ENCODE results near the gene IL17RA.
"Not testable (repeated sequence)": the region's sequence is repeated elsewhere in the genome, so short reads cannot be mapped to it uniquely, and the experiment has no call there.

The IL17RA gene, protein sequence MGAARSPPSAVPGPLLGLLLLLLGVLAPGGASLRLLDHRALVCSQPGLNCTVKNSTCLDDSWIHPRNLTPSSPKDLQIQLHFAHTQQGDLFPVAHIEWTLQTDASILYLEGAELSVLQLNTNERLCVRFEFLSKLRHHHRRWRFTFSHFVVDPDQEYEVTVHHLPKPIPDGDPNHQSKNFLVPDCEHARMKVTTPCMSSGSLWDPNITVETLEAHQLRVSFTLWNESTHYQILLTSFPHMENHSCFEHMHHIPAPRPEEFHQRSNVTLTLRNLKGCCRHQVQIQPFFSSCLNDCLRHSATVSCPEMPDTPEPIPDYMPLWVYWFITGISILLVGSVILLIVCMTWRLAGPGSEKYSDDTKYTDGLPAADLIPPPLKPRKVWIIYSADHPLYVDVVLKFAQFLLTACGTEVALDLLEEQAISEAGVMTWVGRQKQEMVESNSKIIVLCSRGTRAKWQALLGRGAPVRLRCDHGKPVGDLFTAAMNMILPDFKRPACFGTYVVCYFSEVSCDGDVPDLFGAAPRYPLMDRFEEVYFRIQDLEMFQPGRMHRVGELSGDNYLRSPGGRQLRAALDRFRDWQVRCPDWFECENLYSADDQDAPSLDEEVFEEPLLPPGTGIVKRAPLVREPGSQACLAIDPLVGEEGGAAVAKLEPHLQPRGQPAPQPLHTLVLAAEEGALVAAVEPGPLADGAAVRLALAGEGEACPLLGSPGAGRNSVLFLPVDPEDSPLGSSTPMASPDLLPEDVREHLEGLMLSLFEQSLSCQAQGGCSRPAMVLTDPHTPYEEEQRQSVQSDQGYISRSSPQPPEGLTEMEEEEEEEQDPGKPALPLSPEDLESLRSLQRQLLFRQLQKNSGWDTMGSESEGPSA

DNA sequence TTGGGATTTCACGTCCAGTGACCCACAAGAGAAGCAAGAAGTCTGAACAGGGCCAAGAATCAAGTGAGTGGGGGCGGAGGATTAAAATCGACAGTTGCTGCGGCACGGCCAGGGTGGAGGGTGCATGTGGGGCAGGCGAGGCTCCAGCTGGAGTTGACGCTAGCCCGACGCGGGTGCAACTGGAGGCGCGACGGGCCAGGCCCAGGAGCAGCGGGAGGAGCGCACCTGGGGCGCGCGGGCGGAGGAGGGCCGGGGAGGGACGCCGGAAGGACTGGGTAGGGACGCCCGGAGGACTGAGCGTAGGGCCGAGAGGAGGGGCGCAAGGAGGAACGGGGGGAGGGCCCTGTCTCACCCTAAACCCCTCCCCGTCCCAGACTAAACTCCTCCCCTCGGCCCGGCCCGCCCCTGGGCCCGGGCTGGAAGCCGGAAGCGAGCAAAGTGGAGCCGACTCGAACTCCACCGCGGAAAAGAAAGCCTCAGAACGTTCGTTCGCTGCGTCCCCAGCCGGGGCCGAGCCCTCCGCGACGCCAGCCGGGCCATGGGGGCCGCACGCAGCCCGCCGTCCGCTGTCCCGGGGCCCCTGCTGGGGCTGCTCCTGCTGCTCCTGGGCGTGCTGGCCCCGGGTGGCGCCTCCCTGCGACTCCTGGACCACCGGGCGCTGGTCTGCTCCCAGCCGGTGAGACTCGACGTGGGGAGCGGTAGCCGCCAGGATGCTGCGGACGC lies at the start of gene IL17RA:
TSS of gene IL17RA (plus strand) at position 447 of the 723 bp plus-strand sequence. CDS start at position 539, 92 bp downstream.
- Histone ChIP-seq H3K27ac (ENCODE audit: low read depth, low read length) (peak within 1 kb of the TSS; percentile 40), H3K9ac (ENCODE audit: low read depth, low read length) (peak within 1 kb of the TSS; percentile 59; the same call in 1 of the 2 replicates), H3K9me3 (ENCODE audit: control insufficient read depth, insufficient read depth, low read length) (no peaks in the 10 kb centered on the region), H3K36me3 (ENCODE audit: control insufficient read depth, insufficient read depth, low read length) (no peaks in the 10 kb centered on the region), H3K27me3 (ENCODE audit: control insufficient read depth, insufficient read depth, low read length) (peaks cover 36% of the 10 kb centered on the region), H3K4me3 (ENCODE audit: low read depth, low read length) (peak within 1 kb of the TSS; percentile 89), H3K4me1 (ENCODE audit: control insufficient read depth, insufficient read depth, low read length) (0 out of 2 replicates have a peak, but pooled peaks cover 9% of the 10 kb centered on the region)

DNA sequence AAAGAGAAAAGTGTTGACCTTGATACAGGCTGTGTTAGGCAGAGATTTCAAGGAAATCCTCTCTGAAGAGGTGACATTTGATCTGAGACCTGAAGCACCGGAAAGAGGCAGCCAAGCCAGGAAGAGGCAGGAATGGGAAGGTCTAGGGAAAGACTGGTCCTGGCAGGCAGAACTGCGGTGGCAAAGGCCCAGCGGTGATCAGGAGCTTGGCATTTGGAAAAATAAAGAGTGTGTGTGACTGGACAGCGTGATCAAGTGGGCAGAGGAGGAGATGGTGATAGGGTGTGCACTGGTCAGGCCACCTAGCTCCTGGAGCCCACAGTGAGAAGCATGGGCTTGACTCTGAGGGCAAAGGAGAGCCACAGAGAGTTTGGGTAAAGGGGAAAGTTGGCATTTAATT lies 49.6 kb upstream of the IL17RA start:
- no peaks in the 10 kb centered on the region for H3K36me3 ChIP-seq (ENCODE audit: control insufficient read depth, insufficient read depth, low read length)
- no peak overlapping the region for H3K9ac ChIP-seq (ENCODE audit: low read depth, low read length)
- H3K4me3 ChIP-seq (ENCODE audit: low read depth, low read length), result no peak overlapping the region
- H3K4me1 ChIP-seq (ENCODE audit: control insufficient read depth, insufficient read depth, low read length), result no peaks in the 10 kb centered on the region
- H3K9me3 ChIP-seq (ENCODE audit: control insufficient read depth, insufficient read depth, low read length), result no peaks in the 10 kb centered on the region
- H3K27ac ChIP-seq (ENCODE audit: low read depth, low read length), result no peak overlapping the region
- no peaks in the 10 kb centered on the region for H3K27me3 ChIP-seq (ENCODE audit: control insufficient read depth, insufficient read depth, low read length)

DNA sequence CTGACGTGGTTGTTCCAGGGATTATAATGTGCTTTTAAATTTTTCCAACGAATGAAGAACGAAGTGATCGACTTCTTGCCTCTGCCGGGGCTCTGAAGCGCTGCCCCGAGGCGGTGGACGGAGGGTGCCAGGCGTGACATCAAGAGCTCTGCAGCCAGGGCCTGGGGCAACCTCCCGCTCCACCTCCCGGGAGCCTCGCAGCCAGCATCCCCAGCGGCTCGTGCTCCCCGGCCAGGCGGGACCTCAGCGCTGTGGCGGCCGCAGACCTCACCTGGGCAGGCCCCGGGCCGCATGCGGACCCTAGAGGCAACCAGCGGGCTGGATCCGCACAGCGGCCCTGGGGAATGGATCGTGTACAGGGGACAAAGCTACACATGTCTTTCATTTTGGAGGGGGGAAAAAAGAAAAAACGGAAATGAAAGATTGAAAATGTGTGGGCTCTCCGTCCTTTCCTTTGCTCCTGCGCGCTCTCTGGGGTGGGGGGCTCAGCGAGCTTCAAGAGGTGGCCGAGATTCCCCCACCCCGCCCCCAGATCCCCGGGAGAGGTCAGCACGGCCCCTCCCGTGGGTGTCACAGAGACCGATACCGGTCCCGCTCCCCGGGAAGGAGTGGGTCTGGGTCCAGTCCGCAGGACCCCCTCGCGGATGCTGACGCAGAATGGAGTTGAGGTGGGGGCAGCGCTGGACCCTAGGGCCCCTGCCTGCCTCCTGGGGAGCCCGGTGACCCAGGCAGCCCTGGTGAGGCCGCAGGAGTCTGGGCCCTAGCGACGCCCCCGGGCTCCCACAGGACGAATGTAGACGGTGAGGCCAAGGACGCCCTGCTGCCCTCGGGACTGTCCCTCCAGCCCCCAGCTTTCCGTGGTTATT lies 48.6 kb upstream of the IL17RA start:
- H3K4me1 ChIP-seq (ENCODE audit: control insufficient read depth, insufficient read depth, low read length); H3K27me3 ChIP-seq (ENCODE audit: control insufficient read depth, insufficient read depth, low read length); H3K36me3 ChIP-seq (ENCODE audit: control insufficient read depth, insufficient read depth, low read length); H3K9ac ChIP-seq (ENCODE audit: low read depth, low read length); H3K27ac ChIP-seq (ENCODE audit: low read depth, low read length); H3K9me3 ChIP-seq (ENCODE audit: control insufficient read depth, insufficient read depth, low read length); H3K4me3 ChIP-seq (ENCODE audit: low read depth, low read length): not testable (repeated sequence)

DNA sequence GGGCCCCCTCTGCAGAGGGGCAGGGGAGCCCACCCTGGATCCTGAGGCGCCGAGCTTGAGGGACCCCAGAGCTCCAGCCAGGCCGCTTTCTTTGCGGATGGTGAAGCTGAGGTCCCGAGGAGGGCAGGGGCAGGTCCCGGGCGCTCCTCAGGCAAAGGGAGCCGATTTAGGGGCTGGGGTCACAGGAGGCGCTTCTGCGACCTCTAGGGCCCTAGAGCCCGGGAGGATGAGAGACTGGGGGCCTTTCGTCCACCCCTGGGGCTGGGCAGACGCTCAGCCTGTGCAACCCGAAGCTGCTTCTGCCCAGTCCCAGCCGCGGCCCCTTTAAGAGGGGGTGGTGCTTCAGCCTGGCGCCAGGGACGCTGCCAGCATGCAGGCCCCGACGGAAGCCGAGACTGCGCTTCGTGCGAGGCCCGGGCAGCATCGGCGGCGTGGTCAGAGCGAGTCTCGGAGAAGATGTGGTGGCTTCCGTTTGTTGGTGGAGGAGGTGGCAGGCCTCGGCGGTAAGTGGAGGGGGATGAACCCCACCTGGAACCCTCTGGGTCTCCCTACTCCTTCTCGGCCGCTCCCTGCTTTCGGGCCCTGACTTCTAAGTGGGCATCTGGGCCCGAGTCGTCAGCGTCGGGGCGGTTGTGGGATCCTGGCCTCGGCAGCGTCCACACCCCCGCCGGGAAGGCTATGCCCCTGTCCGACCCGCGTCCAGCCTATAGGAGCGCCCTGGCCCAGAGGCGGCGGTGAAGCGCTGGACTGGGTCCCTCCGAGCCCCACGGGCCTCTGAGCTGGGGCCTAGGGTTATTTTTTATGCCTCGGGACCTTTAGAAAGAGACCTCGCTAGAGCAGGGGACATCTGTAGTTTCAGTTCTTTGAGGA lies 47.7 kb upstream of the IL17RA start:
- H3K36me3 ChIP-seq (ENCODE audit: control insufficient read depth, insufficient read depth, low read length); H3K4me3 ChIP-seq (ENCODE audit: low read depth, low read length); H3K27ac ChIP-seq (ENCODE audit: low read depth, low read length); H3K4me1 ChIP-seq (ENCODE audit: control insufficient read depth, insufficient read depth, low read length); H3K9me3 ChIP-seq (ENCODE audit: control insufficient read depth, insufficient read depth, low read length); H3K27me3 ChIP-seq (ENCODE audit: control insufficient read depth, insufficient read depth, low read length); H3K9ac ChIP-seq (ENCODE audit: low read depth, low read length): not testable (repeated sequence)

DNA sequence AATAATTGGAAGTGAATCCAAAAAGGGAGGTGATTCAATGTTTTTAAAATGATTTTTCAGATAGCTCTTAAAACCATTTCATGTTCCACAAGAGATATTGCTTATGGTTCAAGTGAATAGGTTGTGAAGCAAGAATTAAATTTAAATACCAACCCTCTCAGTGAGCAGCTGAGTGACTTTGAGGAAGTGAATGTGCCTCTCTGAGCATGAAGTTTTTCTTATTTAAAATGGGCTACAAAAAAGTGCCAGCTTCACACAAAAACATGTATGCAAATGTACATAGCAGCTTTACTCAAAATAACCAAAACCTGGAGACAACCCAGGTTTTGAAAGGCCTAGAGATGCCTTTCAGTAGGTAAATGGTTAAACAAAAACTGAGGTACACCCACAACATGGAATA lies 41.3 kb upstream of the IL17RA start:
- H3K9me3 ChIP-seq (ENCODE audit: control insufficient read depth, insufficient read depth, low read length), result no peaks in the 10 kb centered on the region
- no peak overlapping the region for H3K27ac ChIP-seq (ENCODE audit: low read depth, low read length)
- peaks cover under 1% of the 10 kb centered on the region; the same call in 1 of the 2 replicates for H3K27me3 ChIP-seq (ENCODE audit: control insufficient read depth, insufficient read depth, low read length)
- H3K4me3 ChIP-seq (ENCODE audit: low read depth, low read length), result no peak overlapping the region
- no peak overlapping the region for H3K9ac ChIP-seq (ENCODE audit: low read depth, low read length)
- no peaks in the 10 kb centered on the region for H3K4me1 ChIP-seq (ENCODE audit: control insufficient read depth, insufficient read depth, low read length)
- no peaks in the 10 kb centered on the region for H3K36me3 ChIP-seq (ENCODE audit: control insufficient read depth, insufficient read depth, low read length)

DNA sequence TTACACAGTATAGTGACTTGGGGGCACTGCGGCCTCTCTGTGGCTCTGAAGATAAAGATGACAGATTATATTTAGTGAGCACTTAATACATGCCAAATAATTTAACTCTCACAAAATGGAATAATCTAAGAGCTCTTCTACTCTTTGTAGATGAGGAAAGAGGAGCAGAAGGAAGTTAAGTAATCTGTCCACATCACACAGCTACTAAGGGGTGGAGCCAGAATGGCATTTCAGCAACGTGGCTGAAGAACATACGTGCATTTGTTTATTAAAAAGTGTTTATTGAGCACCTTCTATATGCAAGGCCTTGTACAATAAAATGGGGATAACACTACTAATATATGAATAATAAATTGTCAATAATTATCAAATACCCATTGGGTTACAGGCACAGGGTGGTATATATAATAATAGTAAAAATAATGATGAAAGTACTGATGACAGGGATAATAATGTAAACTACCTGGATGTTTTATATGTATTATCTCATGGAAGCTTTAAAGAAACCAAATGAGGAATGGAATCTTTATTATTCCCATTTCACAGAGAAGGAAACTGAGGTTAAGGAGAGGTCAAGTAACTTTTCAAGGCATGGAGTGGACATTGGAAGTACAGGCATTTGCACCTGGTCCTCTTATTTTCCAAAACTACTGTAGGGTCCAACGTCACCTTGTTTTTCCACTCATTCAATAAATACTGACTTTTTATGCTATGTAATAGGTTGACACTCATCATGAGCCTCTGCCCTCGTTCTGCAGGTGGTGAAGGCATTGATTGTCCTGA lies 38.0 kb upstream of the IL17RA start:
- H3K9ac ChIP-seq (ENCODE audit: low read depth, low read length), result no peak overlapping the region
- H3K4me1 ChIP-seq (ENCODE audit: control insufficient read depth, insufficient read depth, low read length), result no peaks in the 10 kb centered on the region
- peaks cover 4% of the 10 kb centered on the region; the same call in 1 of the 2 replicates for H3K27me3 ChIP-seq (ENCODE audit: control insufficient read depth, insufficient read depth, low read length)

DNA sequence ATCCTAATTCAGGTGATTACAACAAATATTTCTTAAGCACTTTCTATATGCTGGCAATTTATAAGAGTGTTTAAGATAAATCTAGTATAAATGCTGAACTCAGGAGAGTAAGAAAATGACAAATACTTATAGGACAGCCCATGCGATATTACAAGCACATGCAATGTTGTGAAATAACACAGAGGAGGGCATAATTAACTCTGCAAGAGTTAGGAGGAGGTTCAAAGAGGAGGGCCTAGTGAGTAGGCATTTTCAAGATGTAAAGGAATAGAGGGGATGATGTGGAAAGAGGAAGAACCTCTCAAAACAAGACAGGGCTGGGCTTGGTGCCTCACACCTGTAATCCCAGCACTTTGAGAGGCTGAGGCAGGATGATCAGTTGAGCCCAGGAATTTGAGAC lies 37.1 kb upstream of the IL17RA start:
- peaks cover 4% of the 10 kb centered on the region; the same call in 1 of the 2 replicates for H3K27me3 ChIP-seq (ENCODE audit: control insufficient read depth, insufficient read depth, low read length)
- no peak overlapping the region for H3K27ac ChIP-seq (ENCODE audit: low read depth, low read length)
- H3K4me1 ChIP-seq (ENCODE audit: control insufficient read depth, insufficient read depth, low read length), result no peaks in the 10 kb centered on the region
- no peaks in the 10 kb centered on the region for H3K36me3 ChIP-seq (ENCODE audit: control insufficient read depth, insufficient read depth, low read length)
- no peak overlapping the region for H3K9ac ChIP-seq (ENCODE audit: low read depth, low read length)
- H3K9me3 ChIP-seq (ENCODE audit: control insufficient read depth, insufficient read depth, low read length), result no peaks in the 10 kb centered on the region
- H3K4me3 ChIP-seq (ENCODE audit: low read depth, low read length), result no peak overlapping the region

More for the DNA sequence above, 38.0 kb upstream of the IL17RA start:
- Histone ChIP-seq H3K27ac (ENCODE audit: low read depth, low read length) (no peak overlapping the region), H3K9me3 (ENCODE audit: control insufficient read depth, insufficient read depth, low read length) (no peaks in the 10 kb centered on the region), H3K4me3 (ENCODE audit: low read depth, low read length) (no peak overlapping the region), H3K36me3 (ENCODE audit: control insufficient read depth, insufficient read depth, low read length) (no peaks in the 10 kb centered on the region)

DNA sequence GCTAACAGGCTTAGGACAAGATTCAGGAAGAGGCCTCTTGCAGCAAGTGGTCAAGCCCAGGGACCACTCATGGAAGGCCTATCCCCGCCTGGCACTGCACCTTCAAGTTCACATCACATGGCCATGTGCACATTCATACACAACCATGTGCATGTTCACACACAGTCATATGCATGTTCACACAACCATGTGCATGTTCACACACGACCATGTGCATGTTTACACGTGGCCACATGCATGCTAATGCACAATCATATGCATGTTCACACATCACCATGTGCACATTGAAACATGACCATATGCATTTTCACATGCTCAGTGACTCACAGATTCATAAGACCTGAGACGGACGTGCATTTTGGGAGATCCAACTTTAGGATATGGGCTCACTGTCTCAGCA lies 28.7 kb upstream of the IL17RA start:
- Histone ChIP-seq H3K4me3 (ENCODE audit: low read depth, low read length) (no peak overlapping the region), H3K27ac (ENCODE audit: low read depth, low read length) (no peak overlapping the region), H3K9me3 (ENCODE audit: control insufficient read depth, insufficient read depth, low read length) (no peaks in the 10 kb centered on the region), H3K36me3 (ENCODE audit: control insufficient read depth, insufficient read depth, low read length) (no peaks in the 10 kb centered on the region), H3K9ac (ENCODE audit: low read depth, low read length) (no peak overlapping the region), H3K4me1 (ENCODE audit: control insufficient read depth, insufficient read depth, low read length) (no peaks in the 10 kb centered on the region), H3K27me3 (ENCODE audit: control insufficient read depth, insufficient read depth, low read length) (no peaks in the 10 kb centered on the region)

DNA sequence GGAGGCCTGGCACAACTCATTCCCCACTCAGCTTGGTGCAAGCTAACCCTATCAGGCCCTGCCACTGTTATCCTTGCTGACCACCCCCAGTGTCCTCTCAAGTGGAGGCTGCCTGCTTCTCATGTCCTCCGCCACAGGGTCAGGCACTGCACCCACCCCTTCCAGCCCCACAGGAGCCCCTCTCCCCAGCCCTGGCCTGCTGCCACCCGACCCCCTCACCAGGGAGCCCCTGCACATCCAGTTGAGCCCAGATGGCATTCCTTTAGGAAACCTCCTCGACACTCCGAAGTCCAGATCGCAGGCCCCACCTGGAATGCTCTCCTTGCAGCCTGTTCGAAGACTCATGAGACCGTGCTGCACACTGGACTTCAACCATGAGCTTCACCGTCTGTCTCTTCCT lies 28.0 kb upstream of the IL17RA start:
- Histone ChIP-seq H3K36me3 (ENCODE audit: control insufficient read depth, insufficient read depth, low read length) (no peaks in the 10 kb centered on the region), H3K27me3 (ENCODE audit: control insufficient read depth, insufficient read depth, low read length) (no peaks in the 10 kb centered on the region), H3K9ac (ENCODE audit: low read depth, low read length) (no peak overlapping the region)

More for the DNA sequence above, 28.0 kb upstream of the IL17RA start:
- H3K4me3 ChIP-seq (ENCODE audit: low read depth, low read length), result no peak overlapping the region
- no peak overlapping the region for H3K27ac ChIP-seq (ENCODE audit: low read depth, low read length)
- H3K4me1 ChIP-seq (ENCODE audit: control insufficient read depth, insufficient read depth, low read length), result no peaks in the 10 kb centered on the region
- no peaks in the 10 kb centered on the region for H3K9me3 ChIP-seq (ENCODE audit: control insufficient read depth, insufficient read depth, low read length)
